Progenitor cell of endocrine pancreas (in vitro differentiated cells): ENCODE data around the gene NAT14. TPM values are rescaled to one million over a fixed set of nuclear protein-coding genes. Genes with fewer than 3 reads are reported as not detected.

ENCODE experiments used
- DNase-seq: peaks from one replicate; pipeline ENCODE4 v3.0.0; 2021; ENCODE audit warnings: low spot score; ENCODE audit not compliant: unreplicated experiment
- H3K27ac Mint-ChIP-seq: 2 replicates; pipeline ENCODE4 v1.8.0; 2021; ENCODE audit warnings: mild to moderate bottlenecking, moderate library complexity, mixed read lengths
- H3K27me3 Mint-ChIP-seq: 2 replicates; pipeline ENCODE4 v1.8.0; 2021; ENCODE audit warnings: mixed read lengths
- H3K36me3 Mint-ChIP-seq: 2 replicates; pipeline ENCODE4 v1.8.0; 2022; ENCODE audit warnings: mixed read lengths; ENCODE audit not compliant: insufficient read depth
- H3K4me1 Mint-ChIP-seq: 2 replicates; pipeline ENCODE4 v1.8.0; 2021; ENCODE audit warnings: low read depth, mixed read lengths
- H3K4me3 Mint-ChIP-seq: 2 replicates; pipeline ENCODE4 v1.8.0; 2021; ENCODE audit warnings: low read depth, mild to moderate bottlenecking, moderate library complexity, mixed read lengths
- H3K9me3 Mint-ChIP-seq: 2 replicates; pipeline ENCODE4 v1.8.0; 2021; ENCODE audit warnings: low read depth, mixed read lengths
- CTCF ChIP-seq: fragments of 200-600 bp; sonication (generic); IDR thresholded peaks from one replicate; pipeline ENCODE4 v1.5.0; 2021; ENCODE audit warnings: antibody characterized with exemption, mild to moderate bottlenecking; ENCODE audit not compliant: unreplicated experiment
- total RNA-seq: library from RNA; stranded (reverse); gene quantifications from 2 replicates; pipeline ENCODE4 v1.2.1, GENCODE V29; 2021

NAT14 gene
- total RNA-seq, 1 donor from 2014 or later: 69.7 TPM

- H3K36me3 Mint-ChIP-seq: no peaks in the 10 kb centered on the region
- no peaks in the 10 kb centered on the region for H3K9me3 Mint-ChIP-seq
- peak within 1 kb of the TSS; percentile 73 for H3K27ac Mint-ChIP-seq
- H3K4me3 Mint-ChIP-seq: peak within 1 kb of the TSS; percentile 50
- peaks cover 11% of the 10 kb centered on the region for H3K27me3 Mint-ChIP-seq
- DNase-seq: no peak
- H3K4me1 Mint-ChIP-seq: peaks cover 13% of the 10 kb centered on the region
- TF ChIP-seq CTCF: no peak
Measured at GRCh38 chr19:55487924-55488687, 3.1 kb downstream of the NAT14 start, which contains the start of gene SSC5D. SSC5D (plus strand) TSS chr19:55488436; CDS start chr19:55488590, 154 bp downstream.

GRCh38 chr19:55488986-55489710, 4.2 kb downstream of the NAT14 start:
- no peak for TF ChIP-seq CTCF
- Mint-ChIP-seq H3K9me3 (no peaks in the 10 kb centered on the region), H3K4me3 (no peak overlapping the region), H3K36me3 (no peaks in the 10 kb centered on the region), H3K4me1 (peaks cover 13% of the 10 kb centered on the region), H3K27ac (no peak overlapping the region), H3K27me3 (peaks cover 11% of the 10 kb centered on the region)
- DNase-seq: no peak

- Mint-ChIP-seq H3K4me1 (peaks cover 13% of the 10 kb centered on the region), H3K36me3 (no peaks in the 10 kb centered on the region), H3K4me3 (no peak overlapping the region), H3K9me3 (no peaks in the 10 kb centered on the region), H3K27me3 (peaks cover 11% of the 10 kb centered on the region), H3K27ac (no peak overlapping the region)
- DNase-seq: no peak
- no peak for TF ChIP-seq CTCF
Measured at GRCh38 chr19:55489711-55490477, 4.9 kb downstream of the NAT14 start.

- peaks cover 12% of the 10 kb centered on the region for H3K4me1 Mint-ChIP-seq
- H3K36me3 Mint-ChIP-seq: no peaks in the 10 kb centered on the region
- H3K9me3 Mint-ChIP-seq: no peaks in the 10 kb centered on the region
- H3K4me3 Mint-ChIP-seq: no peak overlapping the region
- DNase-seq: no peak
- TF ChIP-seq CTCF: no peak
- H3K27me3 Mint-ChIP-seq: peaks cover 11% of the 10 kb centered on the region
- no peak overlapping the region for H3K27ac Mint-ChIP-seq
Measured at GRCh38 chr19:55490478-55491432, 5.8 kb downstream of the NAT14 start.
